HG03064 (cell line): ENCODE results near the gene SELPLG.
"Not testable (repeated sequence)": the region's sequence is repeated elsewhere in the genome, so short reads cannot be mapped to it uniquely, and the experiment has no call there.

Experiments used
- ATAC-seq: cut with Tn5 transposase; IDR thresholded peaks from one replicate; pipeline ENCODE4 v1.9.1; 2021; ENCODE audit warnings: low read depth; ENCODE audit not compliant: unreplicated experiment

Gene SELPLG

DNA sequence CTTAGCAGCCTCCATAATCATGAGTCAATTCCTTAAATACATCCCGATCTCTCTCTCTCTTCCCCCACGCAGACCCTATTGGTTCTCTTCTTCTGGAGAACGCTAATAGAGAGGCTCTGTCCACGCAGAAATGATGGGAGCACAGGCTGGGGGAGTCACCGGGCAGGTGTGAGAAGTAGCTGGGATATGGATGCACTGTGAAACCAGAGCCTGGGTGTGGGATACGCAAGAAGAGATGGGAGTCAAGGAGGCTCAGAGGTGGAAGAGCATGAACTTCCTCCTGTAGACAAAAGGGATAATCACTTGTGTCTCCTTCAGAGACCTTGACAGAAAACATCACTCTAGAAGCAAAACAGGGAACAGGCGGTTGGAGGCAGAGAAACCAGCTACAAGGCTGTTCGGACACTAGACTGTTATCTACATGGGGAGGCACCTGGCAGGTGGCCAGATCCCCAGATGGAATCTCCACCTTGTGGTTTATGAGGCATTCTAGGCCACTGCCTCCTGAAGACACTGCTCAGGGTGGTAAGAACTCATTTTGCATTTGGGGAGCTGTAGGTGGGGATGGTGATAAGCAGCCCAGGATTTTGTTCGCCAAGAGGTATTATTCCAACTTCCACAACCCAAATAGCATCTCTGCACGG is 7.2 kb upstream of the SELPLG start:
- ATAC-seq, result no peak

DNA sequence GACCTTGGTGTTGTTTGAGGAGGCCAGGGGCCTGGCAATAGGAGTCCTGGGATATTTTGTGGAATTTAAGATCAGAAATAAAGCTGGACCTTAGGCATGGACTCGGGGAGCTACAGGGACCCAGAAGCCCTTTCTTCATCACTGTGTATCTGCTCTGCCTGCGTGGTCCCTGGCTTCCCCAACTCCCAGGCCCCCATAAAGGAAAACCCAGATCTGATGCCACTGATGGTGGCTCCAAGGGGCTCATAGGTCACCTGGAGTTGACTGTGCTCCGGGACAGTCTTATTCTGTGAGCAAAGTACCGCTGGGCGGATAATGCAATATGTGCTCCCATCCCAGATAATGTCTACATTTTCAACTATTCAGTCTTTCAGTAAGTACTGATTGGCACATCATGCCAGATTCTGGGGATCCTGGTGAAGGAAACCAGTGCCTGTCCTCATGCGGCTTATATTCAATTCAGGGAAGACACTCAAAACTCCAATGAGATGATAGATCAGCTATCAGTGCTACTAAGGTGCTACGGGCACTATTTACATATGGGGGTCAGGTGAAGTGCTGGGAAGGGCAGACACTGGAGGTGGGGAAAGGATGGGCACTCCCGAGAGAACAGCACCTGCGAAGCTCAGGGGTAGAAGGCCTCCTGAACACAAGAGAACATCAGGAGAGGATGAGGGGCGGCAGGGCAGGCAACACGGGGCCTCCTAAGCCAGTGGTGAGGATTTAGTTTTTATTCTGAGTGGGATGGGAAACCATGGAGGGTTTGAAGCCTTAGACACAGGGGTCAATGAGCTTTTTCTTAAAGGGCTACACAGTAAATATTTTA is 5.5 kb upstream of the SELPLG start:
- no peak for ATAC-seq

DNA sequence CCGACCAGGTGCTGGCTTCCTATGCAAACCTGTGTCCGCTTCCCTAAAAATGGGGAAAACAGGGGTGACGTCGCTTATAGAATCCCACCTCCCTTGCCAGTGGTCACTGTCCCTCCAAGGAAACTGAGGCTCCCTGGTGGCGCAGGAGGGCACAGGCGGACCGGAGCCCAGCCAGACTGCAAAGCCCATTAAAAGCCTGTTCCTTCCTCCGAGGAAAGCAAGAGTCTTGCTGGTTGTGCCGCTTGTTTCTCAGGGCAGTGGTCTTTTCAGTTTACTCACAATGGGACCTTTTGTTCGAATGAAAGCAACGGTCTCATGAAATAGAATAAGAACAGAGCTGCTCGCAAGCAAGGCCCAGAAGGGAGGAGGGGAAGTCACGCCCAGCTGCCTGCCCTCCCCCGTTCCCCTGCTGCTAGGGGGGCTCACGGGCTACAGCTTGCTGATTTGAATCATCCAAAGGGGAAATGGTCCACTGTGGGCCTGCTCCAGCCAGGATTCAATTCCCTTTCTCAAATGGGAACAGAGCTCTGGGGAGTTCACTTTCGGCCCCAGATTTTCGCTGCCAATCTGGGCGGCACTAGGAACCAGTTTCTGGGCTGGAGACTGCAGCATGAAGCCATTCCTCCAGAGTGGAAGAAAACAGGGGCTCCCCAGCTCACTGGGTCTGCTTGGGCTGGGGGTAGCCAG is 4.6 kb upstream of the SELPLG start:
- ATAC-seq, result no peak

DNA sequence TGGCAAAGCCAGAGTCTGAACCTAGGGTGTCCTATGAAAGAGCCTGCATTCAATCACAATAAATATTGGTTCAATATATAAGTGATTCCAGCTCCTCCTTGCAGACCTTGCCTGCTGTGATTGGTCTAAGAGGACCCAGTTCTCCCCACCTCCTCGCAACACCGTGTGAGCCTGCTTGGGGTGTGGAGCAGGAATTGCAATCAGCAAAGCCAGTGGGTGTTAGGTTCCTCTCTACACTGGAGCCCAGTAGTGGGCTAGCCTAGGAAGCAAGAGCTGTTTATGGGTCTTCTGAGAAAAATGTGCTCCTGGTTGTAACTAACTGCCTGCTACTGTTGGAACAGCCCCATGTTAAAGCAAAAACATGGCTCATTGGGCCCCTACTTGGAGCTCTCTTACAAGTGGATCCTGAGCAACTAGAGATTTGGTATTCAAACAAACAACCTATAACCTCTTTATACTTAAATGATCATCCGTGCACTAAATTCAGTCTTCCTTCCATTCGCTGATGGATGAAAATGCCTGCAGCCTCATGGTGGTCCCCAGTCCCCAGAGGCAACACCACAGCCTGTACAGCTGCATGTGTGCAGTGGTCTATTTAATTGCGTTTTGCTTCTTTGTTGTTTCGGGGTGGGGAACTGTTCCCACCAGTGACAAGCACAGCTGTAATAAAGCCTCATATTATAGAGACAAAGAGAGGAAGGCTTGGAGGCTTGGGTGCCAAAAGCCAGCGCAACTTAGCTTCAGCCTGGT is 3.7 kb upstream of the SELPLG start:
- ATAC-seq, result no peak

DNA sequence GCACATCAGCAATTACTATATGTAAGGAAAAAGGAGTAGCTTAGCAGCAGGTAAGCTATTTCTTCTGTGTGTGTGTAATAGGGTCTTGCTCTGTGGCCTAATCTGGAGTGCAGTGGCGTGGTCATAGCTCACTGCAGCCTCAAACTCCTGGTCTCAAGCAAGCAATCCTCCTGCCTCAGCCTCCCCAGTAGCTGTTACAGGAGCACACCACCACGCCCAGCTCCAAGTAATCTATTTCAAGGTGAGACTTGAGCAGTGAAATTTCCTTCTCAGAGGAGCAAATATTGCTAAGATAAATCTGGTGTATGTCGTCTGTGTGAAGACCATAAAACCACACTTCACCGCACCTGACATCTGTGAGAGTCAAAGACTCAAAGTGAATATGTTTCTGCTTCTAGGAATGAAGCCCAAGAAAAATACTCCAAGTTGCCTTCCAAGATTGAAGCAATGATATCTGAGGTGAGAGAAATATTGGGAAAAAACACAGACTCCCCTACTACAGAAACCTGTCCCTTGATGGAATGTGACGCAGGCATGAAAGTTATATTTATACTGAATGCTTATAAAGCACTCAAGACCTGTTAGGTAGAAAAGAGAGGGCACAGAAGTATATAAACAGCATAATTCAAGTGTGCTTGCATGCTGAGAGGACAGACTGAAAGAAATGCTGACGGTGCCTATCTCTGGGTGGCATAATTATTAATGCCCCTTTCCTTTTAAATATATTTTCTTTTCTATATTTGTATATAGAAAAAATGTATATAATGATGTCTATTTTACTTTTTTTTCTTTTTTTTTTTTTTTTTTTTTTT is 2.5 kb upstream of the SELPLG start:
- no peak for ATAC-seq

DNA sequence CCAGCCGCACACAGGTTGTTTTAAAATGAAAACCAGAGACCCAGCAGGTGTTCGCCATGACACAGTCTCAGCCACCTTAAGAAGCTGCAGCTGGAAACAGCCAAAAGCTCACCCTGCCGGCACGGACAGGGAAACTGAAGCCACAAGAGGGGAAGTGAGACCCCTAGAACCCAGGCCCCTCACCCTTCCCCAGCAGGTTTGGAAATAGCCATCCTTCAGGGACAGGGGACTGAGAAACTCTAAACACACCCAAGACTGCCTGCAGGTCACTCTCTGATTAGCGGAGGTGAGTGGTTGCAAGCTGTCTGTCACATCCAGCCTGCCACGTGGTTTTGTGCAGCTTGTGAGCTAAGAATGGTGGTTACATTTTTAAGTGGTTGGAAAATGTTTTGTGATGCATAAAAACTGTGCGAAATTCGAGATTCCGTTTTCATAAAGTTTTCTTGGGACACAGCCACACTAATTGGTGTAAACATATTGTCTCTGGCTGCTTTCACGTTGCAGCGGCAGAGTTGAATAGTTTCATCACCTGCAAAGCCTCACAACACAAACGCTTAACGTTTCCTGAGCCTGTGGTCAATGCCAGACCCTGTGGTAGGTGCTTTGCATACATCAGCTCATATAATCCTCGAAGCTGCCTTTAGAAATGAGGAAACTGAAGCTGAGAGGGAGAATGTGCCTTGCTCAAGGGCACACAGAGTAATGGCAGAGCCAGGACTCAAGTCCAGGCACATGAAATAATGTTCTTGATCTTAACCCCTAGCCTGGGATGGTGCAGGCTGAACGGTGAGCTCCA is 1.7 kb upstream of the SELPLG start:
- peak; percentile 45 for ATAC-seq

DNA sequence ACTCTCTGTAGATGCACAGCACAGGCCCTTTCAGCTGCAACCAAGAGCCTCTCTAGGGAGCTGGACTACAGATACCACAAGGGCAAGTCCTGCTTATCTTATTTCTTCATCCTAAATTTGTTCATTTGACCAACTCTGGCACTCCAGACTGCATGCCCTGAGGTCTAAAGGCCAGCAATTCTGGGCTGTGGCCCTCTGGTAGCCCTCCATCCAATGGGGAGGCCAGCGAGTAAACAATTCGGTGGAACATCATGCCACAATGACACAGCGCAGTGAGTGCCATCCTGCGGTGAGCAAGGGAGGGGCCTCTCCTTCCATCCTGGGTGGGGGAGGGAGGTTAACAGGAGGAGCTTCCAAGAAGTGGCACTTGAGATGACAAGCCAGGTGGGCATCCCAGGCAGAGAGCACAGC is 652 bp upstream of the SELPLG start:
- ATAC-seq, result no peak

DNA sequence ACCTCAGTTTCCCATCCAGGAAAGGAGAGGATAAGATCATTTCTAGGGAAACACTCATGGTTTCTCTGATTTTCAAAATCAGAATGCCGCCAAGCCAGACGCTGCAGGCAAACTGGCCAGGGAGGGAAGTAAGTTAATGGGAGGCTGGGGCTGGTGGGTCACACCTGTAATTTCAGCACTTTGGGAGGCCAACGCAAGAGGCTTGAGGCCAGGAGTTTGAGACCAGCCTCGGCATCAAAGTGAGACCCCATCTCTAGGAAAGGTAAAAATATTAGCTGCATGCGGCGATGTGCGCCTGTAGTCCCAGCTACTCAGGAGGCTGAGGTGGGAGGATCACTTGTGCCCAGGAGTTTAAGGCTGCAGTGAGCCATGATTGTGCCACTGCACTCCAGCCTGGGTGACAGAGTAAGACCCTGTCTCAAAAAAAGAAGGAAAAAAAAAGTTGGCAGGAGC is 587 bp downstream of the SELPLG start:
- no peak for ATAC-seq

DNA sequence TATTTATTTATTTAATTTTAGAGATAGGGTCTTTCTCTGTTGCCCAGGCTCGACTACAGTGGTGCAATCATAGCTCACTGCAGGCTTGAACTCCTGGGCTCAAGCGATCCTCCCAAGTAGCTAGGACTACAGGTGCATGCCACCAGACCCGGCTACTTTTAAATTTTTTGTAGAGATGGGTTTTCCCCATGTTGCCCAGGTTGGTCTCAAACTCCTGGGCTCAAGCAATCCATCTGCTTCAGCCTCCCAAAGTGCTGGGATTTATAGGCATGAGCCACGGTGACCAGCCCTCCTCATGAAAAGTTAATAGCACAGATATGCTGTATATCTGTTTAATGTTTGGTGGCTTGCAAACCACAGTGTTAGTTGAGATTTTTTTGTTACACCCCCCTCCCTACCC is 2.4 kb downstream of the SELPLG start:
- not testable (repeated sequence) for ATAC-seq

DNA sequence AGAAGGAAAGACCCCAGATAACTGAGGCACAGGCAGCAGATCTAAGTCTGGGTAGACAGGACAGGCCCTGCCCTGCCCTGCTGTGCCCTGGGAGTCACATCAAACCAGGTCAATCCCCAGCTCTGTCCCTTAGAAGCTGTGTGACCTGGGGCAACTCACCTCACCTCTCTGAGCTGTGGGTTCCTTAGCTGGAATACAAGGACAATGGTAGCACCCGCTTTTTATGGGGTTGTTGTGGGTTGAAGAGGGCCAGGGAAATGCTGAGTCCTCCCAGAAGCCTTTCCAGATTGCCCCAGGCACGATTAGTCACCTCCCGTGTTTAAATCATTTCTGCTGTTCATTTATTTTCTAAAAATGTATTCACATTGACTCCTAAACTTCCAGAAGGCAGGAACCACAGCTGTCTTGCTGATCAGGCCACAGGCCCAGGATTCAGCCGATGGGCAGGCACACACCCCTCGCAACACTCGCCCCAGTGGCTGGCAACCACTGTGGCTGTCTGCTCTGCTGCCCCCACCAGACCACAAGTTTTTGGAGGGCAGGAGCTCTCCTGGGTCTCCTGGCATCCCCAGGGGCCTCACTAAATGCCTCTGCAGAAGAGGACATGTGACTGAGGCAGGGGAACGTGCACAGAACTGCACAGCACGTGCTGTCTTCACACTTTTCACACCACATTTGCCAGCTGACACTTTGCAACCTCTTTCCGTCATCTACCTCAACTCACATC is 3.0 kb downstream of the SELPLG start:
- ATAC-seq, result no peak

DNA sequence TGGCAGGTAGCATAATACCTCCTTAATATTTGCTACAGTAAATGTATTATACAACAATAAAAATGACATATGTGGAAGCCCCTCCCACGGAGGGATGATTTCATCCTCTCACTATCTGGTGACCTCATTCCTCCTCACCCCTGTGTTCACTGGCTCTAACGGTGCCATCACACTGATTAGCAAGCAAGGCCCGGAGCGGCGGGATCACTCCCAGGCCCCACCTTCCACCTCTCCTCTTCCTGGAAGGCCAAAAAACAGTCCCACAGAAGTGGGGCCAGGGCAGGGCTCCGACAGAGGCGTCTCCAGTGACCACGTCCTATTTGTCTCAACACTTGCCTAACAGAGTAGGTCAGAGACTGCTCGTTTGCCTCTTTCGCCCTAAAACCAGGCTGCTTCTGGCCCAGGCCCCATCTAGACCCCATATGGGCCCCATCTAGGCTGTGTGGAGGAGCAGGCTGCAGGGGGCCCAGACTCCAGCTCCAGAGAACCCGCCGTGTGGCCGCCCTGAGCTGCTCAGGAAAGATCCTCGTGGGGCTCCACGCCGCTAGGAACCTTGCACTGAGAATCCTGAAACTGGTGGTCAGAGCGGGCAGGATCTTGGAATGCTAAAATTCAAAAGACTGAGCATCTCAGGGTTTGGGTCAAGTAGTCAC is 3.7 kb downstream of the SELPLG start:
- ATAC-seq, result no peak

DNA sequence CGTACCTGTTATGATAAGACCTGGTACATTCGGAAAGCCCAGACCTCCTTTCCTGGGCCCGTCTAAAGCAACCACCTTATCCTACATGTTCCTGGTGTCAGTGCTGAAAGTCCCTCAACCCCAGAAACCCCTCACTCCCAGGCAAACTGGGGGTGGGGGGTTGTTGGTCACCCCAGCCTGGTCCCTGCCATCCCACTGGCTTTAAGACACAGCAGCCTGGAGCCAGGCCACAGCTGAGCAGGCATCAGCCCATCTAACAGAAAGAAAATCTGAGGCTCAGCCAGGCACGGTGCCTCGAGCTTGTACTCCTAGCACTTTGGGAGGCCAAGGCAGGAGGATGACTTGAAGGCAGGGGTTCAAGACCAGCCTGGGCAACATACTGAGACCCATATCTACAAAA is 4.5 kb downstream of the SELPLG start:
- no peak for ATAC-seq

DNA sequence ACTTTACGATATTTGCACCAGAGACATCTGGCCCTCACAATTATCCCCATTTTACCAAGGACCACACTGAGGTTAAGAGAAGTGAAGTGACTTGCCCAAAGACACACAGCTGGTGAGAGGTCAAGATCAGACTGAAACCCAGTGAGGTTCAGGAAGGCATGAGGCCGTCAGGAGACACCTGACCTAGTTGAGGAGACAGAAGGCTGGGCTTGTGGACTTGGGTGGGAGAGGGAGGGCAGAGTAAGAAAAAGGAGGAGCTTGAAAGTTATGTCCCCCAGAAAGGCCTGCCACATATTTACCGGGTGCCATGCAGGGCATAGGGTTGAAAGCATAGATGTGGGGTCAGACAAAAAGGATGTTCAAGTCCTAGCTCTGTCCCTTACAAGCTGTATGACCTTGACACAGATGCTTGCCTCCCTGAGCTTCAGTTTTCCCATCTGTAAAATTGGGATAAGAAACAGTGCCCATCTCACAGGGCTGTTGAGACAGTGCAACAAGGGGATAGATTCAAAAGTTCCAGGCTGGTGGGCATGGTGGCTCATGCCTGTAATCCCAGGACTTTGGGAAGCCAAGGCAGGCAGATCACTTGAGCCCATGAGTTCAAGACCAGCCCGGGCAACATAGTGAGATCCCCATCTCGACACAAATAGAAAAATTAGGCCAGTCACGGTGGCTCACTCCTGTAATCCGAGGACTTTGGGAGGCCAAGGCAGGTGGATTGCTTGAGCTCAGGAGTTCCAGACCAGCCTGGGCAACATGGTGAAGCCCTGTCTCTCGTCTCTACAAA is 6.4 kb downstream of the SELPLG start:
- ATAC-seq, result no peak

DNA sequence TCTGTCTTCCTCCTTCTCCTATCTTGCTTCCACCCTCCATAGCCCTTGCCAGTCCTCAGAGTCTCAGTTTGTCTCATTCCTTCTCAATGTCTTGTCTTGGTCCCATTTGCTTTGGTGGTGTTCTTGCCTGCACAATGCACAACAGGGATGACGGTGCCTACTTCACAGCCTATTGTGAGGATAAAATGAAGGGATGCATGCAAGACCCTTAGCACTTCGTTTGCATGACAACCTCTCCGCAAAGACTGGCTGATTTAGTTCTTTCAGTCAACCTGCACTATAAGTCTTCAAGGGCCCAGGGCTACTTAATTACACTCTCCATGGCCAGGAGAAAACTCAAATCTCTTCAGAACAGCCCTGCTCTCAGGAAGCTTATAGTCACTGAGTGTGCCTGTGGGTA is 8.5 kb downstream of the SELPLG start:
- ATAC-seq, result no peak

DNA sequence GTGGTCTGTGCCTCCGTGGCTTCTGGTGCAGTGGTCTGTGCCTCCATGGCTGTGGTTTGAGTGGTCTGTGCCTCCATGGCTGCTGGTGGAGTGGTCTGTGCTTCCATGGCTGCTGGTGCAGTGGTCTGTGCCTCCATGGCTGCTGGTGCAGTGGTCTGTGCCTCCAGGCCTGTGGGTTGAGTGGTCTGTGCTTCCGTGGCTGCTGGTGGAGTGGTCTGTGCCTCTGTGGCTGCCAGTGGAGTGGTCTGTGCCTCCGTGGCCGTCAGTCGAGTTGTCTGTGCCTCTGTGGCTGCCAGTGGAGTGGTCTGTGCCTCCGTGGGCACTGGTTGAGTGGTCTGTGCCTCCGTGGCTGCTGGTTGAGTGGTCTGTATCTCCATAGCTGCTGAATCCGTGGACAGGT is 10.1 kb downstream of the SELPLG start:
- ATAC-seq, result no peak

DNA sequence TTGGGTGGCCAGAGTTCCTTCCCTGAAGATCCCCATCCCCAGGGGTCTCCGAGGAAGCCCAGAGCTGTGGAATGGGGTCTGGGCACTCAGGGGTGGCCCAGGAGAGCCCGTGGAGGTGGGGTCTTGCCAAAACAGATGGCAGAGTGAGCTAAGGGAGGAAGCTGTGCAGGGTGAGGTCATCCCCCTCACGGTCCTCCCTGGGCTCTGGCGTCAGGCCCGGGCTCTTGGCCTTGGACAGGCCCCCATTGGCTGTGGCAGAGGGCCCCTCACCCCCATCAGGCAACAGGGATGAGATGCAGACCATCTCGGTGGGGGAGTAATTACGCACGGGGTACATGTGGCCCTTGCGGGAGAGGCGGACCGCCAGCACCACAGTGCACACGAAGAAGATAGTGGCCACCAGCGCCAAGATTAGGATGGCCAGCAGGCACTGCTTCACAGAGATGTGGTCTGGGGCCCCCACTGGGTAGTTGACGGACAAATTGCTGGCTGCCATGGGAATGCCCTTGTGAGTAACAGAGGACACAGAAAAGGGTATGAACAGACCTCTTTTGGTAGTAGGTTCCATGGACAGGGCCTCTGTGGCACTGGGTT is 10.7 kb downstream of the SELPLG start:
- ATAC-seq, result no peak

DNA sequence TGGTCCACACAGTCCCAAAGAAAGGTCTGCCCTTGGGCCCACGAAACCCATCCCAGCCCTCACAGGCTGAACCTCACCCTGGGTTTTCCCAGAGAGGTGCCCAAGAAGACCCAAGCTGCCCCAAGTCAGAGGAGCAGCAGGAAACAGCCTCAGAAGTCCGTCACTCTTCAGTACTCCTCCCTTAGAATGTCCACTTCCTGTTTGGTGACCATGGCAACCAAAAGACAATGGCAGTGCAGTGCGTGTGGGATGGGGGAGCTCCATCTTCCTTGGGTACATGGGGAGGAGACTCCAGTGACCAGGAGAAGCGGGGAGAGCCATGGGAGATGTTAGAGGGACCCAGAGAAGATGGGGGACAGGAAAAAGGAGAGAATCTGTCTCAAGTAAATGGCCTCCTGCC is 11.3 kb downstream of the SELPLG start:
- no peak for ATAC-seq
